Measurements from ENCODE around the gene PDE6A. TPM values are rescaled to one million over a fixed set of nuclear protein-coding genes. Genes with fewer than 3 reads are reported as not detected.

PDE6A gene
- total RNA-seq, 1 experiment from 2014 or later = not detected

DNA sequence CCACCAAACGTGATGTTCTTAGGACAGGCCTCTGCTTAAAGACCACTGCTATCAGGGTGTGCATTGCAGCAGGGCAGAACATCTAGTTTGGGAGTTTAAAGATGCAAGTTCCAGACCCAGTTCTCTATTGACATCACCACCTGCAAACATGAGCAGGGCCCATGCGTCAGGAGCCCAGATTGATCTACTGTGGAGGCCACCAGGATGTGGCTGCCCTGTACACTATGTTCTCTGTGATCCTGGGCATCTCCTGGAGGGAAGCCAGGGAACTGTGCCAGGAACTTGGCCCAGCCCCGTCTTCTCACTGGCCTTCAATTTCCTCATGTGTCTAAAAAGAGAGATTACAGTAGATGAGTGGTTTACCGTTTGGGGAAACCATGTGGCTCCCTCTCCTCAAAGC lies 87.1 kb downstream of the PDE6A start:
- peaks cover 16% of the 10 kb centered on the region for H3K4me1 Mint-ChIP-seq
- H3K27ac Mint-ChIP-seq = no peak overlapping the region
- DNase-seq (ENCODE audit: low spot score) = no peak
- CTCF ChIA-PET = interaction anchor here (0.9 to 16.6 kb wide), 3 partner anchors 21 to 223 kb away, joined by 3 to 298 read pairs (median 3); no protein-coding TSS in a partner anchor
- no peaks in the 10 kb centered on the region for H3K27me3 Mint-ChIP-seq (ENCODE audit: low read depth)
- POLR2A ChIA-PET = no interaction called here
- no peak for ATAC-seq
- H3K36me3 Mint-ChIP-seq = no peaks in the 10 kb centered on the region
- H3K9me3 Mint-ChIP-seq = no peaks in the 10 kb centered on the region
- TF ChIP-seq, protein P1, sequence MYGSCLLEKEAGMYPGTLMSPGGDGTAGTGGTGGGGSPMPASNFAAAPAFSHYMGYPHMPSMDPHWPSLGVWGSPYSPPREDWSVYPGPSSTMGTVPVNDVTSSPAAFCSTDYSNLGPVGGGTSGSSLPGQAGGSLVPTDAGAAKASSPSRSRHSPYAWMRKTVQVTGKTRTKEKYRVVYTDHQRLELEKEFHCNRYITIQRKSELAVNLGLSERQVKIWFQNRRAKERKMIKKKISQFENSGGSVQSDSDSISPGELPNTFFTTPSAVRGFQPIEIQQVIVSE (CRISPR knock-in tag; IDR thresholded peaks at IDR 0.05; ENCODE audit: borderline replicate concordance) = no peak
- TF ChIP-seq MXD4 (CRISPR knock-in tag; IDR thresholded peaks at IDR 0.05; ENCODE audit: borderline replicate concordance) (no peak), NR1H2 (CRISPR knock-in tag; IDR thresholded peaks at IDR 0.05) (no peak), NFATC4 (CRISPR knock-in tag; IDR thresholded peaks at IDR 0.05) (no peak), ELF4 (CRISPR knock-in tag; IDR thresholded peaks at IDR 0.05; ENCODE audit: low read depth) (no peak), TEAD1 (CRISPR knock-in tag; IDR thresholded peaks at IDR 0.05) (no peak), PRRX2 (CRISPR knock-in tag; IDR thresholded peaks at IDR 0.05) (no peak)
- TF ChIP-seq, protein P2, sequence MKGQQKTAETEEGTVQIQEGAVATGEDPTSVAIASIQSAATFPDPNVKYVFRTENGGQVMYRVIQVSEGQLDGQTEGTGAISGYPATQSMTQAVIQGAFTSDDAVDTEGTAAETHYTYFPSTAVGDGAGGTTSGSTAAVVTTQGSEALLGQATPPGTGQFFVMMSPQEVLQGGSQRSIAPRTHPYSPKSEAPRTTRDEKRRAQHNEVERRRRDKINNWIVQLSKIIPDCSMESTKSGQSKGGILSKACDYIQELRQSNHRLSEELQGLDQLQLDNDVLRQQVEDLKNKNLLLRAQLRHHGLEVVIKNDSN (CRISPR knock-in tag; IDR thresholded peaks at IDR 0.05) = no peak
- TF ChIP-seq, protein P3, sequence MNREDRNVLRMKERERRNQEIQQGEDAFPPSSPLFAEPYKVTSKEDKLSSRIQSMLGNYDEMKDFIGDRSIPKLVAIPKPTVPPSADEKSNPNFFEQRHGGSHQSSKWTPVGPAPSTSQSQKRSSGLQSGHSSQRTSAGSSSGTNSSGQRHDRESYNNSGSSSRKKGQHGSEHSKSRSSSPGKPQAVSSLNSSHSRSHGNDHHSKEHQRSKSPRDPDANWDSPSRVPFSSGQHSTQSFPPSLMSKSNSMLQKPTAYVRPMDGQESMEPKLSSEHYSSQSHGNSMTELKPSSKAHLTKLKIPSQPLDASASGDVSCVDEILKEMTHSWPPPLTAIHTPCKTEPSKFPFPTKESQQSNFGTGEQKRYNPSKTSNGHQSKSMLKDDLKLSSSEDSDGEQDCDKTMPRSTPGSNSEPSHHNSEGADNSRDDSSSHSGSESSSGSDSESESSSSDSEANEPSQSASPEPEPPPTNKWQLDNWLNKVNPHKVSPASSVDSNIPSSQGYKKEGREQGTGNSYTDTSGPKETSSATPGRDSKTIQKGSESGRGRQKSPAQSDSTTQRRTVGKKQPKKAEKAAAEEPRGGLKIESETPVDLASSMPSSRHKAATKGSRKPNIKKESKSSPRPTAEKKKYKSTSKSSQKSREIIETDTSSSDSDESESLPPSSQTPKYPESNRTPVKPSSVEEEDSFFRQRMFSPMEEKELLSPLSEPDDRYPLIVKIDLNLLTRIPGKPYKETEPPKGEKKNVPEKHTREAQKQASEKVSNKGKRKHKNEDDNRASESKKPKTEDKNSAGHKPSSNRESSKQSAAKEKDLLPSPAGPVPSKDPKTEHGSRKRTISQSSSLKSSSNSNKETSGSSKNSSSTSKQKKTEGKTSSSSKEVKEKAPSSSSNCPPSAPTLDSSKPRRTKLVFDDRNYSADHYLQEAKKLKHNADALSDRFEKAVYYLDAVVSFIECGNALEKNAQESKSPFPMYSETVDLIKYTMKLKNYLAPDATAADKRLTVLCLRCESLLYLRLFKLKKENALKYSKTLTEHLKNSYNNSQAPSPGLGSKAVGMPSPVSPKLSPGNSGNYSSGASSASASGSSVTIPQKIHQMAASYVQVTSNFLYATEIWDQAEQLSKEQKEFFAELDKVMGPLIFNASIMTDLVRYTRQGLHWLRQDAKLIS (CRISPR knock-in tag; IDR thresholded peaks at IDR 0.05; ENCODE audit: borderline replicate concordance) = no peak
- TF ChIP-seq, protein P4, sequence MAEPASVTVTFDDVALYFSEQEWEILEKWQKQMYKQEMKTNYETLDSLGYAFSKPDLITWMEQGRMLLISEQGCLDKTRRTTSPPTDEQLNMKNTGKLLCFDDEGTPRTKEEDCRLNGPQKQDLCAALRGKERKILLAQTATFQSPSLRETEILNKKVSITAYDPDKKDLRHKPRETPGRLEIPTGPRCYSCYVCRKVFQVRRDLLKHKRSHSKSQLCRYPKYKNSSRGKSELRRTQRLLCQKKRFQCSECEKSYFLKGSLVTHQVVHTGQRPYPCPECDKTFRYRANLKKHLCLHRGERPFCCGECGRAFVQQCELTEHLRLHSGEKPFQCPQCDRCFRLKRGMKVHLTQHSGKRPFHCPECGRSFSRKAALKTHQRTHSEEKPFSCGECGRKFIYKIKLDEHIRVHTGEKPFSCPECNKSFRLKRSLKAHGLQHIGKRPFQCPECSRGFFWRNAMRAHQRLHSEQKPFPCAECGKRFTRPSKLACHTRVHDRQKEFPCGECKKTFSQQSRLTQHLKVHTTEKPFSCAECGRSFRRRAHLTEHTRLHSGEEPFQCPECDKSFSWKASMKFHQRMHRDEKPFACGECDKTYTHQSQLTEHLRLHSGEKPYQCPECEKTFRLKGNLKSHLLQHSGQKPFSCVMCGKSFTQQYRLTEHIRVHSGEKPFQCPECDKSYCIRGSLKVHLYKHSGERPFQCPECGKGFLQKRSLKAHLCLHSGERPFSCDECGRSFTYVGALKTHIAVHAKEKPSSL (CRISPR knock-in tag; conservative IDR thresholded peaks at IDR 0.05) = no peak
- no peak overlapping the region for H3K4me3 Mint-ChIP-seq

GRCh38 chr5:149855366-149855765 lies 89.2 kb downstream of the PDE6A start:
- no peak for ATAC-seq
- CTCF ChIA-PET = interaction anchor here (1.2 to 16.6 kb wide), 4 partner anchors 9 to 219 kb away, joined by 4 to 298 read pairs (median 32); partner anchors contain the start of gene SLC26A2
- Mint-ChIP-seq H3K4me3 (no peak overlapping the region), H3K9me3 (no peaks in the 10 kb centered on the region), H3K27me3 (ENCODE audit: low read depth) (no peaks in the 10 kb centered on the region), H3K27ac (no peak overlapping the region), H3K4me1 (peaks cover 4% of the 10 kb centered on the region; the same call in 1 of the 2 replicates), H3K36me3 (no peaks in the 10 kb centered on the region)
- POLR2A ChIA-PET = no interaction called here
- TF ChIP-seq ATF1 (CRISPR knock-in tag; IDR thresholded peaks at IDR 0.05) (no peak), ZNF317 (CRISPR knock-in tag; IDR thresholded peaks at IDR 0.05; ENCODE audit: borderline replicate concordance, low read depth) (no peak), OVOL2 (CRISPR knock-in tag; IDR thresholded peaks at IDR 0.05; ENCODE audit: borderline replicate concordance) (no peak), ETV6 (CRISPR knock-in tag; IDR thresholded peaks at IDR 0.05) (no peak), NR2C2 (CRISPR knock-in tag; IDR thresholded peaks at IDR 0.05) (no peak), CTCF (IDR thresholded peaks at IDR 0.05) (no peak), FOXP4 (CRISPR knock-in tag; IDR thresholded peaks at IDR 0.05) (no peak), ZNF423 (CRISPR knock-in tag; IDR thresholded peaks at IDR 0.05) (no peak), CREB1 (CRISPR knock-in tag; IDR thresholded peaks at IDR 0.05) (no peak), HMGXB4 (CRISPR knock-in tag; IDR thresholded peaks at IDR 0.05) (no peak), CREM (CRISPR knock-in tag; IDR thresholded peaks at IDR 0.05) (no peak), GABPB1 (CRISPR knock-in tag; IDR thresholded peaks at IDR 0.05) (no peak)
- TF ChIP-seq, protein P5, sequence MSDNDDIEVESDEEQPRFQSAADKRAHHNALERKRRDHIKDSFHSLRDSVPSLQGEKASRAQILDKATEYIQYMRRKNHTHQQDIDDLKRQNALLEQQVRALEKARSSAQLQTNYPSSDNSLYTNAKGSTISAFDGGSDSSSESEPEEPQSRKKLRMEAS (CRISPR knock-in tag; IDR thresholded peaks at IDR 0.05) = no peak
- DNase-seq (ENCODE audit: low spot score) = no peak

Measured in WTC11 (cell line).